OCI-LY7 (cell line): ENCODE measurements around the gene APOC4. TPM values are rescaled to one million over a fixed set of nuclear protein-coding genes. Genes with fewer than 3 reads are reported as not detected.
A peak's percentile ranks its signal among the peaks of the same experiment; 100 is the strongest.
"Not testable (repeated sequence)": the region's sequence is repeated elsewhere in the genome, so short reads cannot be mapped to it uniquely, and the experiment has no call there.

Experiments used
- BruUV-seq: library from RNA; stranded (reverse); fragments of 400-500 nt; replicated peaks from 2 replicates; lab custom pipeline; 2021; lab: Mats Ljungman, UMichigan
- CTCF ChIA-PET: fragments of 300-600 bp; sonication (Branson Sonifier 250); formaldehyde crosslinking; loops from one replicate; lab custom pipeline; 2022; ENCODE audit warnings: antibody characterized with exemption; ENCODE audit not compliant: unreplicated experiment; lab: Charles Lee
- POLR2A ChIA-PET: fragments of 300-600 bp; sonication (Branson Sonifier 250); formaldehyde crosslinking; loops from one replicate; lab custom pipeline; 2022; ENCODE audit warnings: antibody characterized with exemption; lab: Charles Lee
- DNase-seq: peaks from one replicate; pipeline ENCODE4 v3.0.0-alpha.2; 2015; ENCODE audit warnings: low spot score
- H2AFZ ChIP-seq: fragments of 200-600 bp; sonication (generic), shearing (Covaris generic); 2 replicates; pipeline ENCODE4 v1.6.1; 2014; ENCODE audit warnings: mild to moderate bottlenecking, antibody characterized with exemption, low read length, moderate library complexity
- H3K27ac ChIP-seq: fragments of 200-600 bp; sonication (generic); 2 replicates; pipeline ENCODE4 v1.5.1; 2014; ENCODE audit warnings: mixed run types, low read depth, mild to moderate bottlenecking, moderate library complexity, low read length, inconsistent platforms; ENCODE audit not compliant: poor library complexity, severe bottlenecking
- H3K36me3 ChIP-seq: fragments of 200-600 bp; sonication (generic); 2 replicates; pipeline ENCODE4 v1.6.1; 2014; ENCODE audit warnings: mild to moderate bottlenecking, antibody characterized with exemption, low read length, moderate library complexity, mixed read lengths; ENCODE audit not compliant: insufficient read depth
- H3K4me1 ChIP-seq: fragments of 200-600 bp; sonication (generic); 2 replicates; pipeline ENCODE4 v1.5.1; 2014; ENCODE audit warnings: mild to moderate bottlenecking, low read length; ENCODE audit not compliant: insufficient read depth, poor library complexity, severe bottlenecking
- H3K4me2 ChIP-seq: fragments of 200-600 bp; sonication (generic); 2 replicates; pipeline ENCODE4 v1.6.1; 2014; ENCODE audit warnings: mild to moderate bottlenecking, low read length
- H3K4me3 ChIP-seq: fragments of 200-600 bp; sonication (generic); 2 replicates; pipeline ENCODE4 v1.5.1; 2014; ENCODE audit warnings: mild to moderate bottlenecking, low read depth, low read length; ENCODE audit not compliant: poor library complexity, severe bottlenecking
- H3K79me2 ChIP-seq: fragments of 200-600 bp; sonication (generic); 2 replicates; pipeline ENCODE4 v1.6.1; 2016; ENCODE audit warnings: low read depth, mild to moderate bottlenecking, low read length, moderate library complexity, mixed read lengths; ENCODE audit not compliant: insufficient read depth
- H3K9me2 ChIP-seq: fragments of 200-600 bp; sonication (generic); 2 replicates; pipeline ENCODE4 v1.6.1; 2016; ENCODE audit warnings: mild to moderate bottlenecking, low read length, mixed read lengths; ENCODE audit not compliant: insufficient read depth
- H3K9me3 ChIP-seq: fragments of 200-600 bp; sonication (generic); 2 replicates; pipeline ENCODE4 v1.6.1; 2014; ENCODE audit warnings: mild to moderate bottlenecking, mixed run types, low read length, mixed read lengths
- H4K20me1 ChIP-seq: fragments of 200-600 bp; sonication (generic); 2 replicates; pipeline ENCODE4 v1.6.1; 2014; ENCODE audit warnings: mild to moderate bottlenecking, antibody characterized with exemption, low read length, moderate library complexity, mixed read lengths; ENCODE audit not compliant: insufficient read depth
- CTCF ChIP-seq: fragments of 200-600 bp; sonication (generic); conservative IDR thresholded peaks from 2 replicates; pipeline ENCODE4 v1.5.1; 2014; ENCODE audit warnings: mild to moderate bottlenecking, antibody characterized with exemption, low read length, moderate library complexity, mixed read lengths
- EZH2phosphoT487 ChIP-seq: fragments of 200-600 bp; sonication (generic); IDR thresholded peaks from 2 replicates; pipeline ENCODE4 v1.6.1; 2018; ENCODE audit warnings: low read depth, borderline replicate concordance, mild to moderate bottlenecking, mixed run types, antibody characterized with exemption, low read length, moderate library complexity, mixed read lengths
- intact Hi-C: fragments of 100-400 bp; cut with micrococcal nuclease; formaldehyde crosslinking; loops from one replicate; pipeline ENCODE4 v1.10.0; 2022; ENCODE audit not compliant: unreplicated experiment
- total RNA-seq, 2 experiments: library from RNA; depleted of rRNA in 1 of 2; stranded (reverse); fragments of >200 nt in 1 of 2; shearing (Covaris generic) in 1 of 2; gene quantifications; 2 replicates each; pipeline ENCODE4 v1.2.3, GENCODE V29; 2014 to 2022

The APOC4 gene
- total RNA-seq, 2 experiments from 2014 or later: not detected

GRCh38 chr19:44912854-44913253 is 29.2 kb upstream of the APOC4 start:
- no peaks in the 10 kb centered on the region for H3K79me2 ChIP-seq
- no peaks in the 10 kb centered on the region for H3K36me3 ChIP-seq
- peaks cover 7% of the 10 kb centered on the region for H3K4me1 ChIP-seq
- ChIA-PET POLR2A (no interaction called here), CTCF (no interaction called here)
- H3K9me3 ChIP-seq: no peaks in the 10 kb centered on the region
- DNase-seq: no peak
- BruUV-seq: no TSS peak
- TF ChIP-seq EZH2phosphoT487 (no peak), CTCF (no peak)
- intact Hi-C loops: no loop called here
- H3K4me2 ChIP-seq: no peak overlapping the region
- no peak overlapping the region for H2AFZ ChIP-seq
- no peaks in the 10 kb centered on the region for H4K20me1 ChIP-seq
- H3K4me3 ChIP-seq: no peak overlapping the region
- H3K27ac ChIP-seq: no peak overlapping the region
- no peaks in the 10 kb centered on the region for H3K9me2 ChIP-seq

- BruUV-seq, H3K36me3 ChIP-seq, H3K9me3 ChIP-seq, H3K79me2 ChIP-seq, CTCF ChIA-PET, DNase-seq, H3K4me1 ChIP-seq, H3K9me2 ChIP-seq, H3K27ac ChIP-seq, H4K20me1 ChIP-seq, POLR2A ChIA-PET, intact Hi-C loops: not testable (repeated sequence)
- Histone ChIP-seq H3K4me2 (peak overlapping the region; percentile 57; the same call in 1 of the 2 replicates), H3K4me3 (peak overlapping the region; percentile 65), H2AFZ (peak overlapping the region; percentile 93; the same call in 1 of the 2 replicates)
Measured at GRCh38 chr19:44913512-44914432, 28.3 kb upstream of the APOC4 start.

- H3K9me2 ChIP-seq, H3K9me3 ChIP-seq, H3K36me3 ChIP-seq, H3K4me1 ChIP-seq, BruUV-seq, H4K20me1 ChIP-seq, CTCF ChIA-PET, H3K79me2 ChIP-seq, intact Hi-C loops, H3K27ac ChIP-seq: not testable (repeated sequence)
- H3K4me2 ChIP-seq: peak within 1 kb of the TSS; percentile 57
- POLR2A ChIA-PET: interaction anchor here (0.6 to 1.3 kb wide), 2 partner anchors 9 to 467 kb away, joined by 3 read pairs; partner anchors contain the start of gene APOE
- peak within 1 kb of the TSS; percentile 93 for H2AFZ ChIP-seq
- DNase-seq: peak; percentile 88
- peak within 1 kb of the TSS; percentile 65 for H3K4me3 ChIP-seq
Measured at GRCh38 chr19:44914433-44915206, 27.4 kb upstream of the APOC4 start, which contains the start of gene APOC1. APOC1 (plus strand) TSS chr19:44914608; CDS start chr19:44914892, 284 bp downstream.
